DOHH2 (cell line): ENCODE measurements around the gene RAB20.

Source experiments
- H3F3A ChIP-seq: fragments of 200-600 bp; sonication (generic), shearing (Covaris generic); 2 replicates; pipeline ENCODE4 v1.6.0; 2016; ENCODE audit warnings: antibody characterized with exemption, mild to moderate bottlenecking; ENCODE audit not compliant: control insufficient read depth, insufficient read depth
- H3K27ac ChIP-seq: fragments of 200-600 bp; sonication (generic); 2 replicates; pipeline ENCODE4 v1.5.1; 2014; ENCODE audit warnings: low read depth, mild to moderate bottlenecking, low read length, moderate library complexity
- H3K27me3 ChIP-seq: fragments of 200-600 bp; sonication (generic); 2 replicates; pipeline ENCODE4 v1.6.1; 2014; ENCODE audit warnings: mild to moderate bottlenecking, low read length, mixed read lengths; ENCODE audit not compliant: control insufficient read depth
- H3K36me3 ChIP-seq: fragments of 200-600 bp; sonication (generic); 2 replicates; pipeline ENCODE4 v1.6.1; 2014; ENCODE audit warnings: mild to moderate bottlenecking, low read length, moderate library complexity, mixed read lengths; ENCODE audit not compliant: control insufficient read depth
- H3K4me1 ChIP-seq: fragments of 200-600 bp; sonication (generic); 2 replicates; pipeline ENCODE4 v1.6.1; 2014; ENCODE audit warnings: mild to moderate bottlenecking, low read length, mixed read lengths; ENCODE audit not compliant: control insufficient read depth
- H3K4me2 ChIP-seq: fragments of 200-600 bp; sonication (generic); 2 replicates; pipeline ENCODE4 v1.6.0; 2014; ENCODE audit warnings: mild to moderate bottlenecking, low read length, moderate library complexity
- H3K4me3 ChIP-seq: fragments of 200-600 bp; sonication (generic); 2 replicates; pipeline ENCODE4 v1.5.1; 2014; ENCODE audit warnings: mild to moderate bottlenecking, low read length, mixed read lengths
- H3K79me2 ChIP-seq: fragments of 200-600 bp; sonication (generic); 2 replicates; pipeline ENCODE4 v1.6.1; 2014; ENCODE audit warnings: mild to moderate bottlenecking, low read length, mixed read lengths; ENCODE audit not compliant: control insufficient read depth
- H3K9me2 ChIP-seq: fragments of 200-600 bp; sonication (generic); replicated peaks from 2 replicates; pipeline ENCODE4 v1.6.1; 2014; ENCODE audit warnings: mild to moderate bottlenecking, low read length, mixed read lengths; ENCODE audit not compliant: control insufficient read depth
- H3K9me3 ChIP-seq: fragments of 200-600 bp; sonication (generic); 2 replicates; pipeline ENCODE4 v1.6.1; 2014; ENCODE audit warnings: antibody characterized with exemption, low read length, mixed read lengths; ENCODE audit not compliant: control insufficient read depth, insufficient read depth
- H4K20me1 ChIP-seq: fragments of 200-600 bp; sonication (generic); 2 replicates; pipeline ENCODE4 v1.6.0; 2014; ENCODE audit warnings: low read depth, mild to moderate bottlenecking, antibody characterized with exemption, low read length, moderate library complexity; ENCODE audit not compliant: control insufficient read depth, insufficient read depth
- CTCF ChIP-seq: fragments of 200-600 bp; sonication (generic); IDR thresholded peaks from one replicate; pipeline ENCODE4 v1.5.1; 2014; ENCODE audit warnings: antibody characterized with exemption, mild to moderate bottlenecking, low read depth, low read length; ENCODE audit not compliant: poor library complexity, severe bottlenecking
- EZH2phosphoT487 ChIP-seq: fragments of 200-600 bp; sonication (generic); IDR thresholded peaks from 2 replicates; pipeline ENCODE4 v1.6.1; 2017; ENCODE audit warnings: borderline replicate concordance, mild to moderate bottlenecking, antibody characterized with exemption, low read length, moderate library complexity, mixed read lengths

The RAB20 gene

DNA sequence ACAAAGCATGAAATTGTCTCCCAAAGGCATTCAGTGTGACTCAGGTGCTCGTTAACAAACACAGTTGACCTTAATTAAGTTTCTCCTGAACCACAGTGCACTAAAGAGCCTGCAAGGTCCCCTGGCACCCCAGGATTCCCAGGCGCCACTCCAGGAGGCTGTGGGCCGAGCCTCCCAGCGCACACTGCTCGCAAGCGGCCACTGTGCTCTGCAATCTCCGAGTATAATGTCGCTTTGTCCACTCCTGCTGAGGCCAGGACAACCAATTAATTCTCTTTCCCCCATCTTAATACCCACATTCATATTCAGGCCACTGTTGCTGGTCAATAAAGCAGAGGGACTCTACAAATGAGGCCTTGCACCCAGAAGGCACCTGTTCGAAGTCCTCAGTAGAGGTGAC lies 8.8 kb downstream of the RAB20 start:
- Histone ChIP-seq H3K4me2 (no peak overlapping the region), H3K79me2 (no peaks in the 10 kb centered on the region), H3K9me2 (no peaks in the 10 kb centered on the region), H3K4me1 (no peaks in the 10 kb centered on the region), H3K27ac (no peak overlapping the region), H3F3A (no peaks in the 10 kb centered on the region), H3K27me3 (no peaks in the 10 kb centered on the region), H3K9me3 (no peaks in the 10 kb centered on the region), H3K4me3 (no peak overlapping the region), H4K20me1 (no peaks in the 10 kb centered on the region), H3K36me3 (no peaks in the 10 kb centered on the region)
- TF ChIP-seq EZH2phosphoT487 (no peak), CTCF (no peak)

- Histone ChIP-seq H3K79me2 (no peaks in the 10 kb centered on the region), H3K4me2 (no peak overlapping the region), H3K27ac (no peak overlapping the region), H3K36me3 (no peaks in the 10 kb centered on the region), H4K20me1 (no peaks in the 10 kb centered on the region), H3K4me1 (no peaks in the 10 kb centered on the region), H3K4me3 (no peak overlapping the region), H3K9me2 (no peaks in the 10 kb centered on the region), H3K9me3 (no peaks in the 10 kb centered on the region), H3K27me3 (no peaks in the 10 kb centered on the region), H3F3A (no peaks in the 10 kb centered on the region)
- no peak for TF ChIP-seq EZH2phosphoT487
- no peak for TF ChIP-seq CTCF
Measured at GRCh38 chr13:110551284-110551683, 10.2 kb downstream of the RAB20 start.

DNA sequence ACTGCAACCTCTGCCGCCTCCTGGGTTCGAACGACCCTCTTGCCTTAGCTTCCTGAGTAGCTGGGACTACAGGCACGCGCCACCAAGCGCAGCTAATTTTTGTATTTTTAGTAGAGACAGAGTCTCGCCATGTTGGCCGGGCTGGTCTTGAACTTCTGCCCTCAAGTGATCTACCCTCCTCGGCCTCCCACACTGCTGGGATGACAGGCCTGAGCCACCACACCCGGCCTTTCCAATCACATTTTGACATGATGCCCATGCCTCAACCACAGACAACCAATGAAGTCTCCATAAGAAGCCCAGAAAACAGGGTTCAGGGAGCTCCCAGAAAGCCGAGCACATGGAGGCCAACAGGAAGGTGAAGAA lies 11.7 kb downstream of the RAB20 start:
- no peaks in the 10 kb centered on the region for H3F3A ChIP-seq
- H4K20me1 ChIP-seq, result no peaks in the 10 kb centered on the region
- TF ChIP-seq CTCF, result no peak
- TF ChIP-seq EZH2phosphoT487, result no peak
- H3K36me3 ChIP-seq, result no peaks in the 10 kb centered on the region
- H3K79me2 ChIP-seq, result no peaks in the 10 kb centered on the region
- no peak overlapping the region for H3K4me3 ChIP-seq
- H3K9me2 ChIP-seq, result no peaks in the 10 kb centered on the region
- no peaks in the 10 kb centered on the region for H3K9me3 ChIP-seq
- no peaks in the 10 kb centered on the region for H3K4me1 ChIP-seq
- no peak overlapping the region for H3K27ac ChIP-seq
- H3K4me2 ChIP-seq, result no peak overlapping the region
- no peaks in the 10 kb centered on the region for H3K27me3 ChIP-seq
